ENCODE data around the gene INTS3. TPM values are rescaled to one million over a fixed set of nuclear protein-coding genes. Genes with fewer than 3 reads are reported as not detected.
"Not testable (repeated sequence)": the region's sequence is repeated elsewhere in the genome, so short reads cannot be mapped to it uniquely, and the experiment has no call there.

The INTS3 gene
- total RNA-seq, 2 experiments from 2014 or later, result 52.0 to 58.0 TPM

GRCh38 chr1:153716211-153716610 is 11.6 kb upstream of the INTS3 start:
- H3K36me3 Mint-ChIP-seq (ENCODE audit: low read depth); ATAC-seq; H3K4me3 Mint-ChIP-seq; H3K27ac Mint-ChIP-seq; DNase-seq; intact Hi-C loops (cut with DNase I, micrococcal nuclease); H3K9me3 Mint-ChIP-seq (ENCODE audit: low read depth); H3K27me3 Mint-ChIP-seq; POLR2A ChIA-PET: not testable (repeated sequence)
- H3K4me1 Mint-ChIP-seq, result peaks cover 12% of the 10 kb centered on the region
- CTCF ChIA-PET, result interaction anchor here (0.8 to 1.4 kb wide), 3 partner anchors 11 to 45 kb away, joined by 3 to 5 read pairs (median 3); partner anchors contain the start of gene ILF2

GRCh38 chr1:153717330-153717729 is 10.5 kb upstream of the INTS3 start:
- Mint-ChIP-seq H3K36me3 (ENCODE audit: low read depth) (no peaks in the 10 kb centered on the region), H3K9me3 (ENCODE audit: low read depth) (no peaks in the 10 kb centered on the region), H3K4me3 (no peak overlapping the region), H3K27me3 (peaks cover 9% of the 10 kb centered on the region), H3K4me1 (peaks cover 12% of the 10 kb centered on the region), H3K27ac (no peak overlapping the region)
- ChIA-PET POLR2A (no interaction called here), CTCF (interaction anchor here (0.6 to 1.4 kb wide), 3 partner anchors 13 to 132 kb away, joined by 3 to 4 read pairs (median 3); no protein-coding TSS in a partner anchor)
- intact Hi-C loops (cut with DNase I, micrococcal nuclease), result no loop called here
- no peak for DNase-seq
- ATAC-seq, result peak; percentile 83

DNA sequence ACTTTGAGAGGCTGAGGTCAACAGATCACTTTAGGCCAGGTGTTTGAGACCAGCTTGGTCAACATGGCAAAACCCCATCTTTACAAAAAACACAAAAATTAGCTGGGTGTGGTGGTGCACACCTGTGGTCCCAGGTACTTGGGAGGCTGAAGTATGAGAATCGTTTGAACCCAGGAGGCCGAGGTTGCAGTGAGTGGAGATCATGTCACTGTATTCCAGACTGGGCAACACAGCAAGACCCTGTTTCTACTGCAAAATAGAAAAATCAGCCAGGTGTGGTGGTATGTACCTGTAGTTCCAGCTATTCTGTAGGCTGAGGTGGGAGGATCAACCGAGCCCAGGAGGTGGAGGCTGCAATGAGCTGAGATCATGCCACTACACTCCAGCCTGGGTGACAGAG is 4.2 kb upstream of the INTS3 start:
- peaks cover 10% of the 10 kb centered on the region for H3K4me1 Mint-ChIP-seq
- no peak for DNase-seq
- CTCF ChIA-PET, result interaction anchor here (0.8 kb wide), 1 partner anchor 45 kb away, joined by 3 read pairs; the partner anchor contains the start of gene NPR1
- intact Hi-C loops (cut with DNase I, micrococcal nuclease), result no loop called here
- POLR2A ChIA-PET, result no interaction called here
- no peaks in the 10 kb centered on the region for H3K36me3 Mint-ChIP-seq (ENCODE audit: low read depth)
- H3K27ac Mint-ChIP-seq, result no peak overlapping the region
- no peak for ATAC-seq
- H3K9me3 Mint-ChIP-seq (ENCODE audit: low read depth), result no peaks in the 10 kb centered on the region
- no peak overlapping the region for H3K4me3 Mint-ChIP-seq
- H3K27me3 Mint-ChIP-seq, result no peaks in the 10 kb centered on the region

DNA sequence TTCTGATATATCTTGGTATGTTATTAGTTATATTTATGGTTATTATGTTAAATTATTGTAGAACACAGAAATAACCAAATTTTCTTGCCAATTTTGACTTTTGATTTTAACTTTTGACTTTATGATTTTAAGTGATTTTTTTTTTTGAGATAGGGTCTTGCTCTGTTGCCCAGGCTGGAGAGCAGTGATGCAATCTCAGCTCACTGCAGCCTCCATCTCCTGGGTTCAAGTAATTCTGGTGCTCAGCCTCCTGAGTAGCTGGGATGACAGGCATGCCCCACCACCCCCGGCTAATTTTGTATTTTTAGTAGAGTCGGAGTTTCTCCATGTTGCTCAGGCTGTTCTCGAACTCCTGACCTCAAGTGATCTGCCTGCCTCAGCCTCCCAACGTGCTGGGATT is 3.2 kb upstream of the INTS3 start:
- ATAC-seq; DNase-seq; H3K27me3 Mint-ChIP-seq; POLR2A ChIA-PET; H3K27ac Mint-ChIP-seq; H3K36me3 Mint-ChIP-seq (ENCODE audit: low read depth); H3K9me3 Mint-ChIP-seq (ENCODE audit: low read depth); H3K4me3 Mint-ChIP-seq: not testable (repeated sequence)
- CTCF ChIA-PET, result interaction anchor here (0.6 to 0.7 kb wide), 3 partner anchors 20 to 1010 kb away, joined by 3 read pairs; no protein-coding TSS in a partner anchor
- intact Hi-C loops (cut with DNase I, micrococcal nuclease), result loop anchor here (5.0 kb wide), 5 partner anchors 92 to 253 kb away; partner anchors contain the start of genes CHTOP (in 1 of the 2), CRTC2 (in 1 of the 2), JTB (in 1 of the 2) and S100A2 (in 1 of the 2)
- H3K4me1 Mint-ChIP-seq, result peaks cover 19% of the 10 kb centered on the region

DNA sequence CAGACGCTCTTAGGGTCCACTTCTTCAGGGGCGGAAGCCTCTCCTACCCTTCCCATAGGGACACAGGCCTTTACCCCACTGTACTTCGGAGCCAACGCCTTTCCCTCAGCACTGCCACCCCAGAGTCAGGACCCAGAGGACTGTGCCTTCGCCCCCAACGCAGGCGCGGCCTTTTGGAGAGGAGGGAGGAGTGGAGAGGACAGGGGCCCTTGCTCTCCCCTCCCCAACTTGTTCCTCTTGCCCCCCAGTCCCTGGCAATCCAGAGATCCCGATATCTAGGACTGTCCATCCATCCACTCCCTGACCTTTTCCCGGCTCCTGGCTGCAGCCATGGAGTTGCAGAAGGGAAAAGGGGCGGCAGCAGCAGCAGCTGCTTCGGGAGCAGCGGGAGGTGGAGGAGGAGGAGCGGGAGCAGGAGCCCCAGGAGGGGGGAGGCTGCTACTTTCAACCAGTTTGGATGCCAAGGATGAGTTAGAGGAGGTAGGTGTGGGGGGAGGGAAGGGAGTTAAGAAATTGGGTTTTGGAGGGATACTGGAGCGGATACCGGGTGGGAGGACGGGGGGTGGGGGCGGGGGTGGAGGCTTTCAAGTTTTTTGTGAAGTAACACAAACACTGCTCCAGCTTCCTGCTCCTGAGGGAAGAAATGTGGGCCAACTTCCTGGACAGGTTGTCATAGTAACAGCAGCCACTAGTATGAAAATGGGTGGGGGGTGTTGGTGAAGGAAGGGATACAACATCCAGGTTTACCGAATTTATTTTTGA is 636 bp downstream of the INTS3 start:
- H3K36me3 Mint-ChIP-seq (ENCODE audit: low read depth), result peaks cover 17% of the 10 kb centered on the region
- ATAC-seq (no peak), DNase-seq (peak; percentile 59)
- no peaks in the 10 kb centered on the region for H3K9me3 Mint-ChIP-seq (ENCODE audit: low read depth)
- H3K4me3 Mint-ChIP-seq, result peak overlapping the region; percentile 93
- H3K4me1 Mint-ChIP-seq, result peaks cover 41% of the 10 kb centered on the region
- H3K27ac Mint-ChIP-seq, result peak overlapping the region; percentile 95
- no peaks in the 10 kb centered on the region for H3K27me3 Mint-ChIP-seq
- intact Hi-C loops (cut with DNase I, micrococcal nuclease), result loop anchor here (5.0 kb wide), 5 partner anchors 96 to 249 kb away; partner anchors contain the start of genes CHTOP (in 1 of the 2), CRTC2 (in 1 of the 2), JTB (in 1 of the 2) and S100A2 (in 1 of the 2)
- CTCF ChIA-PET, result interaction anchor here (0.6 to 1.5 kb wide), 6 partner anchors 7 to 217 kb away, joined by 3 to 8 read pairs (median 3); no protein-coding TSS in a partner anchor
- POLR2A ChIA-PET, result interaction anchor here (0.6 to 0.7 kb wide), 2 partner anchors 239 to 566 kb away, joined by 3 to 5 read pairs; partner anchors contain the start of gene CREB3L4

- peaks cover 17% of the 10 kb centered on the region for H3K36me3 Mint-ChIP-seq (ENCODE audit: low read depth)
- DNase-seq (no peak), ATAC-seq (no peak)
- H3K9me3 Mint-ChIP-seq (ENCODE audit: low read depth), result no peaks in the 10 kb centered on the region
- POLR2A ChIA-PET, result no interaction called here
- peak overlapping the region; percentile 13 for H3K4me3 Mint-ChIP-seq
- peaks cover 53% of the 10 kb centered on the region for H3K4me1 Mint-ChIP-seq
- intact Hi-C loops (cut with DNase I, micrococcal nuclease), result no loop called here
- H3K27ac Mint-ChIP-seq, result peak overlapping the region; percentile 62
- no peaks in the 10 kb centered on the region for H3K27me3 Mint-ChIP-seq
- CTCF ChIA-PET, result interaction anchor here (1.5 kb wide), 2 partner anchors 13 to 19 kb away, joined by 4 to 5 read pairs; no protein-coding TSS in a partner anchor
Measured at GRCh38 chr1:153730468-153730988, 2.7 kb downstream of the INTS3 start.

DNA sequence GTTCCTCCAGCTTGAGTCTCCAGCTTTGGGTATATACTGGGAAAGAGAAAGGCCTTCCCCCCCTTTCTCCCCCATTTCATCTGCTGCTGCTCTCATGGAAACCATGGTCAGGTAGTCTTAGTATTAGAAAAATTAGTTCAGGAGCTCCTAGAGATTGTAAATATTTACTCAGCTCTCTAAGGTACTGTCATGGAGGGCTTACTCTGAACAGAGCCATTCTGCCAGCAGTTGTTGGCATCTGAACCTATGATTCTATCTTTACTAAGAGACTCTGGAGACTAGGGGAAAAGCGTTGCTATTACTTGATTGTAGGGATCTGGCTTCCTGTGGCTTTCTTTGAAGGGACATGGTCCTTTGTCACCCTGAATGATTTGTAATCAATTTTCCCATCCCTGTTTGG is 6.1 kb downstream of the INTS3 start:
- no peak for ATAC-seq
- Mint-ChIP-seq H3K9me3 (ENCODE audit: low read depth) (no peaks in the 10 kb centered on the region), H3K27ac (no peak overlapping the region), H3K27me3 (no peaks in the 10 kb centered on the region), H3K36me3 (ENCODE audit: low read depth) (peaks cover 17% of the 10 kb centered on the region), H3K4me1 (peaks cover 45% of the 10 kb centered on the region), H3K4me3 (no peak overlapping the region)
- CTCF ChIA-PET, result interaction anchor here (0.8 to 1.3 kb wide), 2 partner anchors 26 to 381 kb away, joined by 3 read pairs; no protein-coding TSS in a partner anchor
- no peak for DNase-seq
- intact Hi-C loops (cut with DNase I, micrococcal nuclease), result no loop called here
- POLR2A ChIA-PET, result no interaction called here

- ChIA-PET CTCF (interaction anchor here (0.8 to 1.3 kb wide), 2 partner anchors 26 to 381 kb away, joined by 3 read pairs; no protein-coding TSS in a partner anchor), POLR2A (interaction anchor here (0.6 kb wide), 1 partner anchor 277 kb away, joined by 3 read pairs; no protein-coding TSS in a partner anchor)
- peaks cover 17% of the 10 kb centered on the region for H3K36me3 Mint-ChIP-seq (ENCODE audit: low read depth)
- DNase-seq (no peak), ATAC-seq (no peak)
- intact Hi-C loops (cut with DNase I, micrococcal nuclease), result no loop called here
- H3K27ac Mint-ChIP-seq, result no peak overlapping the region
- no peaks in the 10 kb centered on the region for H3K9me3 Mint-ChIP-seq (ENCODE audit: low read depth)
- peaks cover 40% of the 10 kb centered on the region for H3K4me1 Mint-ChIP-seq
- H3K4me3 Mint-ChIP-seq, result no peak overlapping the region
- H3K27me3 Mint-ChIP-seq, result no peaks in the 10 kb centered on the region
Measured at GRCh38 chr1:153734396-153735089, 6.7 kb downstream of the INTS3 start.

DNA sequence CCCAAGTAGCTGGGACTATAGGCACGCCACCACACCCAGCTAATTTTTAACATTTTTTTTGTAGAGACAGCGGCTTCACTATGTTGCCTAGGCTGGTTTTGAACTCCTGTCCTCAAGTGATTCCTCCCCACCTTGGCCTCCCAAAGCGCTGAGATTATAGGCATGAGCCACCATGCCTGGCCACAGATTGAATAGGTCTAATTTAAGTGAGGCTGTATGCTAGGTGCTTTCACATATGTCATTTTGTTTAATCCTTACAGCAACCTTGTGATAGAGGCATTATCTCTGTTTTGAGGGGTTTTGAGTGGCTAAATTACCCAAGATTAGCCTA is 7.2 kb downstream of the INTS3 start:
- H3K4me1 Mint-ChIP-seq, result peaks cover 35% of the 10 kb centered on the region
- ChIA-PET CTCF (interaction anchor here (1.3 kb wide), 1 partner anchor 27 kb away, joined by 3 read pairs; no protein-coding TSS in a partner anchor), POLR2A (no interaction called here)
- H3K4me3 Mint-ChIP-seq, result no peak overlapping the region
- intact Hi-C loops (cut with DNase I, micrococcal nuclease), result no loop called here
- no peaks in the 10 kb centered on the region for H3K9me3 Mint-ChIP-seq (ENCODE audit: low read depth)
- H3K27ac Mint-ChIP-seq, result no peak overlapping the region
- no peaks in the 10 kb centered on the region for H3K27me3 Mint-ChIP-seq
- DNase-seq, result no peak
- H3K36me3 Mint-ChIP-seq (ENCODE audit: low read depth), result peaks cover 17% of the 10 kb centered on the region
- no peak for ATAC-seq

- peak overlapping the region; percentile 64 for H3K27ac Mint-ChIP-seq
- no peak for DNase-seq
- ChIA-PET POLR2A (no interaction called here), CTCF (interaction anchor here (1.1 to 1.6 kb wide), 2 partner anchors 9 to 71 kb away, joined by 3 to 5 read pairs; partner anchors contain the start of gene ILF2)
- H3K4me1 Mint-ChIP-seq, result peaks cover 20% of the 10 kb centered on the region
- H3K4me3 Mint-ChIP-seq, result no peak overlapping the region
- no peaks in the 10 kb centered on the region for H3K9me3 Mint-ChIP-seq (ENCODE audit: low read depth)
- intact Hi-C loops (cut with DNase I, micrococcal nuclease), result no loop called here
- peaks cover 41% of the 10 kb centered on the region for H3K36me3 Mint-ChIP-seq (ENCODE audit: low read depth)
- no peak for ATAC-seq
- H3K27me3 Mint-ChIP-seq, result no peaks in the 10 kb centered on the region
Measured at GRCh38 chr1:153741986-153742385, 14.1 kb downstream of the INTS3 start.
